Measurements from ENCODE around the gene TNS2. TPM values are rescaled to one million over a fixed set of nuclear protein-coding genes. Genes with fewer than 3 reads are reported as not detected.

The TNS2 gene
- total and polyA plus RNA-seq, 9 of the 15 experiments (the other 6 are each of a cell fraction or from before 2014, with no cell fraction given): 0.28 to 3.1 (median 1.2) TPM; not detected in 1

DNA sequence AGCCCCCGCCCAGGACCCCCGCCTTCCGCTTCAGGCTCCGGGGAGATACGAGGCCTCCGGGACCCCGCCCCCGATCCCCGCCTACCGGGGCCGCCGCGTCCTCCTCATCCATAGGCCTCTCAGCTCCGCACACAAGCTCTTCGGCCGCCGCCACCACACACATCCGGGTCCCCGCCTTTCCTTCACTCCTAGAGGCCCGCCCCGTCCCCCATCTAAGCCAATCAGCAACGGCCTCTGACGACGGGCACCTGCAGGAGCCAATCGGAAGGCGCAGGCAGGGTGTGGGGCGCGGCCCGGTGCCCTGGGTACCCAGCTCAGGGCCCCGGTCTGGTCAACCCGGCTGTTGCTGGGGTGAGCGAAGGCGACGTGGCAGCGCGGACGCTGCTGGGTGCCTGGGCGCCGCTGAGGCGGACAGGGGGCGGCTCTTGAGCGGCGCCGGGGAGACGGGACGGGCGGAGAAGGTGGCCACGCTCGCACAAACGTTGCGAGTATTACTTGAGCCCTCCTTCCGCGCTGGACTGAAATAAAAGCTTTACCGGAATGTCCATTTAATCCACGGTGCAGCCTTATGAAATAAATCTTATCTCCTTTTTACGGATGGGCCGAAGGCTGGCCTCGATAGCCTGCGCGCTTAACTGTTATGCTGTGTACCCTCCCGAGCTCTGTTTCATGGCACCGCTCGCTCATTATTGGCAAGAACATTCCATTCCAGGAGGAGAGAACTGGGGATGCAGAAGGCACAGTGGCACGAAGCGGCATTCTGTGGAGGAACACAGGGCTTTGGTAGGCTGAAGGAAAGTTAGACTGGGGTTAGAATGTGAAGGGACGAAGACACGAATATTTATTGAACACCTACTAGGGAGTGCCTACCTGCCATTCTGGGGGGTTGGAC is 29.6 kb downstream of the TNS2 start, which contains the start of gene SPRYD3 (continued):
- TF ChIP-seq RNF219 (CRISPR knock-in tag; IDR thresholded peaks at IDR 0.05): no peak
- TF ChIP-seq NR3C1 (CRISPR knock-in tag; IDR thresholded peaks at IDR 0.05): no peak
- TF ChIP-seq ZNF12 (CRISPR knock-in tag; IDR thresholded peaks at IDR 0.05): no peak
- no peak for TF ChIP-seq CHCHD3 (CRISPR knock-in tag; IDR thresholded peaks at IDR 0.05)
- TF ChIP-seq ZNF311 (CRISPR knock-in tag; IDR thresholded peaks at IDR 0.05): no peak
- TF ChIP-seq PTBP1 (IDR thresholded peaks at IDR 0.05; ENCODE audit: low read depth, low read length): no peak
- TF ChIP-seq NKRF (IDR thresholded peaks at IDR 0.05; ENCODE audit: borderline replicate concordance): no peak
- no peak for TF ChIP-seq TCF7 (IDR thresholded peaks at IDR 0.05; ENCODE audit: borderline replicate concordance)
- no peak for TF ChIP-seq OTX1 (CRISPR knock-in tag; IDR thresholded peaks at IDR 0.05)
- TF ChIP-seq ID3 (CRISPR knock-in tag; IDR thresholded peaks at IDR 0.05): no peak
- no peak for TF ChIP-seq ID3 (tag; IDR thresholded peaks at IDR 0.05)
- TF ChIP-seq ZFPM2 (CRISPR knock-in tag; IDR thresholded peaks at IDR 0.05): no peak
- TF ChIP-seq, protein P1, sequence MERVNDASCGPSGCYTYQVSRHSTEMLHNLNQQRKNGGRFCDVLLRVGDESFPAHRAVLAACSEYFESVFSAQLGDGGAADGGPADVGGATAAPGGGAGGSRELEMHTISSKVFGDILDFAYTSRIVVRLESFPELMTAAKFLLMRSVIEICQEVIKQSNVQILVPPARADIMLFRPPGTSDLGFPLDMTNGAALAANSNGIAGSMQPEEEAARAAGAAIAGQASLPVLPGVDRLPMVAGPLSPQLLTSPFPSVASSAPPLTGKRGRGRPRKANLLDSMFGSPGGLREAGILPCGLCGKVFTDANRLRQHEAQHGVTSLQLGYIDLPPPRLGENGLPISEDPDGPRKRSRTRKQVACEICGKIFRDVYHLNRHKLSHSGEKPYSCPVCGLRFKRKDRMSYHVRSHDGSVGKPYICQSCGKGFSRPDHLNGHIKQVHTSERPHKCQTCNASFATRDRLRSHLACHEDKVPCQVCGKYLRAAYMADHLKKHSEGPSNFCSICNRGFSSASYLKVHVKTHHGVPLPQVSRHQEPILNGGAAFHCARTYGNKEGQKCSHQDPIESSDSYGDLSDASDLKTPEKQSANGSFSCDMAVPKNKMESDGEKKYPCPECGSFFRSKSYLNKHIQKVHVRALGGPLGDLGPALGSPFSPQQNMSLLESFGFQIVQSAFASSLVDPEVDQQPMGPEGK (CRISPR knock-in tag; IDR thresholded peaks at IDR 0.05; ENCODE audit: borderline replicate concordance): no peak
- TF ChIP-seq ILK (tag; IDR thresholded peaks at IDR 0.05; ENCODE audit: borderline replicate concordance, low read depth): no peak
- no peak for TF ChIP-seq MEIS2 (IDR thresholded peaks at IDR 0.05; ENCODE audit: partially characterized antibody)
- no peak for TF ChIP-seq TAF9B (IDR thresholded peaks at IDR 0.05; ENCODE audit: partially characterized antibody)
- TF ChIP-seq SMARCA4 (IDR thresholded peaks at IDR 0.05): 0 out of 2 replicates have a peak, but pooled peaks have one; percentile 9
- TF ChIP-seq, protein P2, sequence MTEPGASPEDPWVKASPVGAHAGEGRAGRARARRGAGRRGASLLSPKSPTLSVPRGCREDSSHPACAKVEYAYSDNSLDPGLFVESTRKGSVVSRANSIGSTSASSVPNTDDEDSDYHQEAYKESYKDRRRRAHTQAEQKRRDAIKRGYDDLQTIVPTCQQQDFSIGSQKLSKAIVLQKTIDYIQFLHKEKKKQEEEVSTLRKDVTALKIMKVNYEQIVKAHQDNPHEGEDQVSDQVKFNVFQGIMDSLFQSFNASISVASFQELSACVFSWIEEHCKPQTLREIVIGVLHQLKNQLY (CRISPR knock-in tag; conservative IDR thresholded peaks at IDR 0.05): no peak
- no peak for TF ChIP-seq ZNF274 (IDR thresholded peaks at IDR 0.05; ENCODE audit: borderline replicate concordance, low read depth, low read length)
- TF ChIP-seq NCOA1 (IDR thresholded peaks at IDR 0.05; ENCODE audit: low read depth): no peak
